GM12878 (cell line): Measurements from ENCODE around the gene AZGP1. TPM values are rescaled to one million over a fixed set of nuclear protein-coding genes. Genes with fewer than 3 reads are reported as not detected.
A peak's percentile ranks its signal among the peaks of the same experiment; 100 is the strongest.

Experiments used
- ASH2L ChIP-seq: fragments of 300-600, 200-600 bp; sonication (generic); IDR thresholded peaks from 2 replicates; pipeline ENCODE4 v1.6.1; 2017; ENCODE audit warnings: low read depth, mild to moderate bottlenecking, borderline replicate concordance
- BCL11A ChIP-seq: IDR thresholded peaks from 2 replicates; pipeline ENCODE4 v1.6.1; 2011; ENCODE audit warnings: low read depth, low read length
- BHLHE40 ChIP-seq, 2 experiments: fragments of 450-650 bp in 1 of 2; IDR thresholded peaks; 2 replicates each; pipeline ENCODE4 v1.6.1; 2011 to 2017; ENCODE audit warnings: low read depth in 2 of 2, borderline replicate concordance in 1 of 2, improper control_type of control experiment in 1 of 2, low read length in 1 of 2, mild to moderate bottlenecking in 1 of 2
- CEBPB ChIP-seq, 2 experiments: fragments of 150-350 bp in 1 of 2; IDR thresholded peaks; 2 replicates each; pipeline ENCODE4 v1.6.1; 2012 to 2014; ENCODE audit warnings: low read depth in 2 of 2, low read length in 2 of 2, borderline replicate concordance in 1 of 2, inconsistent platforms in 1 of 2
- CHD4 ChIP-seq: fragments of 200-600 bp; sonication (generic); IDR thresholded peaks from 2 replicates; pipeline ENCODE4 v1.6.1; 2016; ENCODE audit warnings: mild to moderate bottlenecking
- FOS ChIP-seq: IDR thresholded peaks from 3 replicates; pipeline ENCODE4 v1.6.1; 2011; ENCODE audit warnings: borderline replicate concordance; ENCODE audit not compliant: insufficient read length; ENCODE audit errors: extremely low read depth
- PML ChIP-seq: IDR thresholded peaks from 2 replicates; pipeline ENCODE4 v1.6.1; 2012; ENCODE audit warnings: low read length, inconsistent platforms
- RB1 ChIP-seq: fragments of 450-650 bp; formaldehyde crosslinking; IDR thresholded peaks from 2 replicates; pipeline ENCODE4 v1.6.1; 2017; ENCODE audit warnings: mild to moderate bottlenecking, borderline replicate concordance
- RCOR1 ChIP-seq: conservative IDR thresholded peaks from 2 replicates; pipeline ENCODE4 v1.6.1; 2012; ENCODE audit warnings: low read depth, low read length, improper control_type of control experiment
- ZNF24 ChIP-seq: fragments of 450-650 bp; IDR thresholded peaks from 2 replicates; pipeline ENCODE4 v1.6.1; 2017; ENCODE audit warnings: antibody characterized with exemption, mild to moderate bottlenecking
- ZNF622 ChIP-seq: fragments of 450-650 bp; IDR thresholded peaks from 2 replicates; pipeline ENCODE4 v1.6.1; 2017; ENCODE audit warnings: mild to moderate bottlenecking, inconsistent platforms
- polyA plus RNA-seq, 11 experiments: library from polyadenylated mRNA; depleted of rRNA in 4 of 11; unstranded in 6 of 11; stranded (reverse) in 5 of 11; fragments of >200 nt; fragmentation: Nextera tagmentation in 4 of 11; fragmentation: Illumina TruSeq in 1 of 11; extraction: Ambion mirVana in 4 of 11; extraction: Trizol in 1 of 11; gene quantifications; 1 replicate in 1 of 11; 2 replicates in 10 of 11; pipeline versions ENCODE4 v1.2.1 to v1.2.3, GENCODE V29; 2011 to 2016; ENCODE audit warnings: inconsistent platforms in 2 of 11, missing spikeins in 2 of 11, low read depth in 1 of 11
- total RNA-seq, 4 experiments: library from RNA; depleted of rRNA in 3 of 4; stranded (reverse); fragments of >200 nt in 3 of 4; fragmentation: Illumina TruSeq in 1 of 4; extraction: Trizol in 1 of 4; gene quantifications; 2 replicates each; pipeline versions ENCODE4 v1.2.1 to v1.2.3, GENCODE V29; 2013 to 2021
- TF ChIP-seq, protein P1 (sequence below): fragments of 450-650 bp; IDR thresholded peaks from 2 replicates; pipeline ENCODE4 v1.6.1; 2017; ENCODE audit warnings: borderline replicate concordance
- TF ChIP-seq, protein P2 (sequence below): IDR thresholded peaks from 2 replicates; pipeline ENCODE4 v1.6.1; 2012; ENCODE audit warnings: low read depth, low read length, improper control_type of control experiment
- TF ChIP-seq, protein P3 (sequence below): fragments of 450-650 bp; IDR thresholded peaks from 2 replicates; pipeline ENCODE4 v1.6.1; 2017; ENCODE audit warnings: mild to moderate bottlenecking, moderate library complexity
- TF ChIP-seq, protein P4 (sequence below), 3 experiments: IDR thresholded peaks in 2 of 3; conservative IDR thresholded peaks in 1 of 3; 2 replicates each; pipeline ENCODE4 v1.5.1; 2011; ENCODE audit warnings: low read depth in 3 of 3, low read length in 3 of 3, mild to moderate bottlenecking in 3 of 3, control low read depth in 2 of 3, moderate library complexity in 2 of 3, inconsistent platforms in 1 of 3, mixed read lengths in 1 of 3; ENCODE audit not compliant: control insufficient read depth in 2 of 3, insufficient read depth in 1 of 3; ENCODE audit errors: extremely low read depth in 1 of 3
- TF ChIP-seq, protein P5 (sequence below): IDR thresholded peaks from 2 replicates; pipeline ENCODE4 v1.6.1; 2012; ENCODE audit warnings: low read depth, low read length, improper control_type of control experiment

Gene AZGP1
- total and polyA plus RNA-seq, 10 of the 15 experiments (the other 5 are each of a cell fraction or from before 2014, with no cell fraction given): 0.18 to 0.64 (median 0.29) TPM; not detected in 5

DNA sequence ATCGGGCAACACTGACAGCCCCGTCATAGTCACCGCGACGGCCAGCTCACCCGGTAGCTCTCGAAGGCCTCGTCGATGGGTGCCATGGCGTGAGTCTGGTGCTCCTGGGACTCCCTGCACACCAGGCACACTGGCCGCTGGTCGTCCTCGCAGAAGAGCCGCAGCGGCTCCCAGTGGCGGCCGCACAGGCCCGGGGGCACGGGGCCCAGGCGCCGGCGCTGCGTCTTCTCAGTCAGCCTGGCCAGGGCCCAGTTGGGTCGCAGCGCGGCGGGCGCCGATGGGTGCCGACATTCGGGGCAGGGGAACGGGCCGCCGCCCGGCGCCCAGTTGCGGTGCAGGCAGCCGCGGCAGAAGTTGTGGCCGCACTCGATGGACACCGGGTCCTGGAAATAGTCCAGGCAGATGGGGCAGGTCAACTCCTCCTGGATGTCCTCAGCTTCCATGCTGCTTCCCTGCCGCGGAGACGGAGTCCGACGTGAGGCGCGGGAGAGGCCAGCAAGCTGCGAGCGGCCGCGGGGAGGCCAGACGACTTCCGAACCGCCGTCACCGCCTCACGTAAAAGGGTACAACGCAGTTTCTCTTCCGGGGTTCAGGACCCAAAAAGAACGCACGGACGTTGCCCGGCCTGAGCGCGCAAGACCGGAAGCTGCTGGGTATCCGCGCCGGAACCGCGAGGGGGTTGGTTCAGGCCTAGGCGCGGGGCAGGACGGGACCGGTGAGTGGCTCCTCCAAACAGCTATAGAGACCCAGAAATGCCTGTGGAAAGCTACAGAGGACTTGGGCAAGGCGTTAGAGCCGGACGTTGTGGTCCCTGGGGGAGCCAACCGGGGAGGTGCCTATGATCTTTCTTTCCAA lies 56.6 kb downstream of the AZGP1 start, which contains the start of gene TRIM4 (continued):
- TF ChIP-seq, protein P1, sequence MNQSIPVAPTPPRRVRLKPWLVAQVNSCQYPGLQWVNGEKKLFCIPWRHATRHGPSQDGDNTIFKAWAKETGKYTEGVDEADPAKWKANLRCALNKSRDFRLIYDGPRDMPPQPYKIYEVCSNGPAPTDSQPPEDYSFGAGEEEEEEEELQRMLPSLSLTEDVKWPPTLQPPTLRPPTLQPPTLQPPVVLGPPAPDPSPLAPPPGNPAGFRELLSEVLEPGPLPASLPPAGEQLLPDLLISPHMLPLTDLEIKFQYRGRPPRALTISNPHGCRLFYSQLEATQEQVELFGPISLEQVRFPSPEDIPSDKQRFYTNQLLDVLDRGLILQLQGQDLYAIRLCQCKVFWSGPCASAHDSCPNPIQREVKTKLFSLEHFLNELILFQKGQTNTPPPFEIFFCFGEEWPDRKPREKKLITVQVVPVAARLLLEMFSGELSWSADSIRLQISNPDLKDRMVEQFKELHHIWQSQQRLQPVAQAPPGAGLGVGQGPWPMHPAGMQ: no peak
- TF ChIP-seq RCOR1 (no peak), ASH2L (no peak), CHD4 (no peak), ZNF24 (no peak), CEBPB (IDR thresholded peaks at IDR 0.05; ENCODE audit: borderline replicate concordance in 1 of 2, low read depth in 2 of 2, low read length in 2 of 2) (no peak), RB1 (peak; percentile 22; the same call in 1 of the 2 replicates), BCL11A (no peak), BHLHE40 (IDR thresholded peaks at IDR 0.05; ENCODE audit: borderline replicate concordance in 1 of 2, low read depth in 2 of 2, low read length in 1 of 2) (peak in 1 of 2 experiments; percentile 31; a peak in 1 of 4 replicates), PML (no peak; the same call in none of the 2 replicates), FOS (no peak), ZNF622 (no peak)
- TF ChIP-seq, protein P2, sequence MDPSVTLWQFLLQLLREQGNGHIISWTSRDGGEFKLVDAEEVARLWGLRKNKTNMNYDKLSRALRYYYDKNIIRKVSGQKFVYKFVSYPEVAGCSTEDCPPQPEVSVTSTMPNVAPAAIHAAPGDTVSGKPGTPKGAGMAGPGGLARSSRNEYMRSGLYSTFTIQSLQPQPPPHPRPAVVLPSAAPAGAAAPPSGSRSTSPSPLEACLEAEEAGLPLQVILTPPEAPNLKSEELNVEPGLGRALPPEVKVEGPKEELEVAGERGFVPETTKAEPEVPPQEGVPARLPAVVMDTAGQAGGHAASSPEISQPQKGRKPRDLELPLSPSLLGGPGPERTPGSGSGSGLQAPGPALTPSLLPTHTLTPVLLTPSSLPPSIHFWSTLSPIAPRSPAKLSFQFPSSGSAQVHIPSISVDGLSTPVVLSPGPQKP: 0 out of 2 replicates have a peak, but pooled peaks have one; percentile 77
- TF ChIP-seq, protein P3, sequence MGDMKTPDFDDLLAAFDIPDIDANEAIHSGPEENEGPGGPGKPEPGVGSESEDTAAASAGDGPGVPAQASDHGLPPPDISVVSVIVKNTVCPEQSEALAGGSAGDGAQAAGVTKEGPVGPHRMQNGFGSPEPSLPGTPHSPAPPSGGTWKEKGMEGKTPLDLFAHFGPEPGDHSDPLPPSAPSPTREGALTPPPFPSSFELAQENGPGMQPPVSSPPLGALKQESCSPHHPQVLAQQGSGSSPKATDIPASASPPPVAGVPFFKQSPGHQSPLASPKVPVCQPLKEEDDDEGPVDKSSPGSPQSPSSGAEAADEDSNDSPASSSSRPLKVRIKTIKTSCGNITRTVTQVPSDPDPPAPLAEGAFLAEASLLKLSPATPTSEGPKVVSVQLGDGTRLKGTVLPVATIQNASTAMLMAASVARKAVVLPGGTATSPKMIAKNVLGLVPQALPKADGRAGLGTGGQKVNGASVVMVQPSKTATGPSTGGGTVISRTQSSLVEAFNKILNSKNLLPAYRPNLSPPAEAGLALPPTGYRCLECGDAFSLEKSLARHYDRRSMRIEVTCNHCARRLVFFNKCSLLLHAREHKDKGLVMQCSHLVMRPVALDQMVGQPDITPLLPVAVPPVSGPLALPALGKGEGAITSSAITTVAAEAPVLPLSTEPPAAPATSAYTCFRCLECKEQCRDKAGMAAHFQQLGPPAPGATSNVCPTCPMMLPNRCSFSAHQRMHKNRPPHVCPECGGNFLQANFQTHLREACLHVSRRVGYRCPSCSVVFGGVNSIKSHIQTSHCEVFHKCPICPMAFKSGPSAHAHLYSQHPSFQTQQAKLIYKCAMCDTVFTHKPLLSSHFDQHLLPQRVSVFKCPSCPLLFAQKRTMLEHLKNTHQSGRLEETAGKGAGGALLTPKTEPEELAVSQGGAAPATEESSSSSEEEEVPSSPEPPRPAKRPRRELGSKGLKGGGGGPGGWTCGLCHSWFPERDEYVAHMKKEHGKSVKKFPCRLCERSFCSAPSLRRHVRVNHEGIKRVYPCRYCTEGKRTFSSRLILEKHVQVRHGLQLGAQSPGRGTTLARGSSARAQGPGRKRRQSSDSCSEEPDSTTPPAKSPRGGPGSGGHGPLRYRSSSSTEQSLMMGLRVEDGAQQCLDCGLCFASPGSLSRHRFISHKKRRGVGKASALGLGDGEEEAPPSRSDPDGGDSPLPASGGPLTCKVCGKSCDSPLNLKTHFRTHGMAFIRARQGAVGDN: peak; percentile 83
- TF ChIP-seq, protein P4, sequence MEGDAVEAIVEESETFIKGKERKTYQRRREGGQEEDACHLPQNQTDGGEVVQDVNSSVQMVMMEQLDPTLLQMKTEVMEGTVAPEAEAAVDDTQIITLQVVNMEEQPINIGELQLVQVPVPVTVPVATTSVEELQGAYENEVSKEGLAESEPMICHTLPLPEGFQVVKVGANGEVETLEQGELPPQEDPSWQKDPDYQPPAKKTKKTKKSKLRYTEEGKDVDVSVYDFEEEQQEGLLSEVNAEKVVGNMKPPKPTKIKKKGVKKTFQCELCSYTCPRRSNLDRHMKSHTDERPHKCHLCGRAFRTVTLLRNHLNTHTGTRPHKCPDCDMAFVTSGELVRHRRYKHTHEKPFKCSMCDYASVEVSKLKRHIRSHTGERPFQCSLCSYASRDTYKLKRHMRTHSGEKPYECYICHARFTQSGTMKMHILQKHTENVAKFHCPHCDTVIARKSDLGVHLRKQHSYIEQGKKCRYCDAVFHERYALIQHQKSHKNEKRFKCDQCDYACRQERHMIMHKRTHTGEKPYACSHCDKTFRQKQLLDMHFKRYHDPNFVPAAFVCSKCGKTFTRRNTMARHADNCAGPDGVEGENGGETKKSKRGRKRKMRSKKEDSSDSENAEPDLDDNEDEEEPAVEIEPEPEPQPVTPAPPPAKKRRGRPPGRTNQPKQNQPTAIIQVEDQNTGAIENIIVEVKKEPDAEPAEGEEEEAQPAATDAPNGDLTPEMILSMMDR (IDR thresholded peaks at IDR 0.05 in 2 of 3, conservative IDR thresholded peaks at IDR 0.05 in 1 of 3; ENCODE audit: control insufficient read depth in 2 of 3, extremely low read depth in 1 of 3, insufficient read depth in 1 of 3, low read depth in 3 of 3, low read length in 3 of 3): peak; percentile 24 to 28 (median 26); a peak in 4 of 6 replicates
- TF ChIP-seq, protein P5, sequence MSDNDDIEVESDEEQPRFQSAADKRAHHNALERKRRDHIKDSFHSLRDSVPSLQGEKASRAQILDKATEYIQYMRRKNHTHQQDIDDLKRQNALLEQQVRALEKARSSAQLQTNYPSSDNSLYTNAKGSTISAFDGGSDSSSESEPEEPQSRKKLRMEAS: peak; percentile 68; the same call in 1 of the 2 replicates
